NCI-H1092 (cell line): ENCODE results near the gene ATXN10.

Experiments
- DNase-seq: peaks from one replicate; lab custom pipeline; 2025; lab: John Stamatoyannopoulos, UW

ATXN10 gene

DNA sequence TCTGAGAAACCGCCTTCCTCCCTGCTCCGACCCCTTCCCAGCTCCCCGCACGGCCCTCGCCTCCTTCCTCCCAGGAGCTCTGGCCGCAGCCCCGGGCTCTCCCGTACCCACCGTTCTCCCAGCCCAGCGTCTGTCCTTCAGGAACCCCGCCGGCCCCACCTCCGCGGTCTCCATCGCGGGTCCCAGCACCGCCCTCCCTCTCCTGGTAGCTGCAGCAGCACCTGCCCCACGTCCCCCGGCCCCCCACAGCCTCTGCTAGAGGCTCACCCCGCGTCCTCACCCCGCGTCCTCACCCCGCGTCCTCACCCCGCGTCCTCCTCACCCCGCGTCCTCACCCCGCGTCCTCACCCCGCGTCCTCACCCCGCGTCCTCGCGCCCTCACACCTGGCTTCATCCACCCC lies 219.4 kb downstream of the ATXN10 start:
- DNase-seq, result no peak

DNA sequence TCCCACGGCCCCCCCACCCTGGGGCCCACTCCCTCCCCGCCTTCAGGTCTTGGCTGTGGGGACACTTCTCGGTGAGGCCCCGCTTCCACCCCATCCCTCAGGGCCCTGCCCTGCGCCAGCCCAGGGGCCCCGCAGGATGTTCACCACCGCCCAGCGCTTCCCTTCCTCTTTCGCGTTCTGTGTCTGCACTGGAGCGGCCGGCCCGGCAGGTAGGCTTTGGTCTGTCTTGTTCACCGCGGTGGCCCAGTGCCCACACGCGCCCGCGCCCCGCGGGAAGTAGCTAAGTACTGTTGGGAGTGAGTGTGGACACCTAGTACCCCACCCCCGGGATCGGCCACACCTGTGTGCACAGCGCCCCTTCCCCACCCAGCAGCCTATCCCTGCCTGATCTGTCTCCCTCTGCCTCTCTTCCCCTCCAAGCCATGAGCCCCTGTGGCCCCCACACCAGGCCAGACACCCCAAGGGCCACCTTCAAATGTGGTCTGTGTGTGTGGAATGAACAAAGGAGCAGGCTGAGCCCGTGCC lies 219.9 kb downstream of the ATXN10 start:
- DNase-seq, result no peak

DNA sequence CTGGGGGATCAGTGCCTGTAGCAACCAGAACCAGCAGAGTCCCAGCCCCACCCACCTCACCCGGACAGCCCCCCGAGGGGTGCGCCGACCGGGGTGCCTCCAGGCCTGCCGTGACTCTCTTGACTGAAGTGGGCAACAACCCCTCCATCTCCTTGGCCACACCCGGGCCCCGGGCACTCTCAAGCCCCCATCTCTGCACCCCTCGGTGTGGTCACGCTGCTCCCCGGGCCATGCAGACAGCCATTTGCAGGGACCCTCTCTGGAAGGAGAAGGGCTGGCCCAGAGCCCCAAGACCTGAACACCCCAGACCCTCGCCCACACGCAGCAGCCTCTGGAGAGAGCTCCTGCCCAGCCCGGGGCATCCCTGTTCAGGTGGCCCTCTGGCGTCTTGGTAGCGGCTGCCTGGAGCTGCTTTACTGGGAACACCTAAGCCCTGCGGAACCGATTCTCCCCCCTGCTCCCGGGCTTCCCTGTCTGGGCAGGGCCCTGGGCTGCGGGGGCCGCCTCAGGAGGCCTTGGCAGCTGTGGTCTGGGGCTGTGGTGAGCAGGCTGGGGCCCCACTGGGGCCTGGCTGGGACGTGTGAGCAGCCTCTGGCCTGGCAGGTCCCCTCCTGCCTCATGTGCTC lies 220.5 kb downstream of the ATXN10 start:
- no peak for DNase-seq

DNA sequence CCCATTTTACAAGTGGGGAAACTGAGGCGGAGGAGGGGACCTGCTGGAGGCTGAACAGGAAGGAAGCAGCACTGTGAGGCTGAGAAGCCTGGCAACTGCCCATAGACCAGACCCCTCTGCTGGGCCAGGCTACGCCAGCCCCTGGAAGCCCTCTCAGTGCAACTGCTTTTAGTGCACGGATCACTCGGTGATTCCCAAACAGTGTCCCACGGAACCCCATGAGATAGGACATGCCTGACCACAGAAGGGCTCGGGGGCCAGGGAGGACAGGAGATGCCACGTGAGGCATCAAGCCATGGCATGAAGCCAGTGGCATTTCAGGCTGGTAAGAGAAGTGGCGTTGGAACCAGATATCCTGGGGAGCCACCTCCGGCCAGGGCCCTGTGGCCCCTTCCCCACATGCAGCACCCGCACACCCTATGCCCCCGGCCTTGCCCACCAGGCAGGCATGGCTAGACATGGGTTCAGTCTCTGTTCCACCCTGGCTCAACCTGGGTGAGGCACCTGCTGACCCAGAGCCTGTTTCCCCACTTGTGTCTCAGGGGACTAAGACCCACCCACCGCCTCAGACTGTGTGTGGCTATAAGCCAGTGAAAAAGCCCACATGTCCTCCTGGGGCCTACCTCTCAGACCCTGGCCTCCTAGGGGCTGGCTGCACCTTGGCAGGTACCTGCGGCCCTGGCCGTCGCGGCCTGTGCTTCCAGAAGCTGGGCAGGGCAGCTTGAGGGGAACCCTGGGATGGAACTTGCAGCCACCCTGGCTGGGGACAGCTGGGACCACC lies 221.2 kb downstream of the ATXN10 start:
- no peak for DNase-seq

DNA sequence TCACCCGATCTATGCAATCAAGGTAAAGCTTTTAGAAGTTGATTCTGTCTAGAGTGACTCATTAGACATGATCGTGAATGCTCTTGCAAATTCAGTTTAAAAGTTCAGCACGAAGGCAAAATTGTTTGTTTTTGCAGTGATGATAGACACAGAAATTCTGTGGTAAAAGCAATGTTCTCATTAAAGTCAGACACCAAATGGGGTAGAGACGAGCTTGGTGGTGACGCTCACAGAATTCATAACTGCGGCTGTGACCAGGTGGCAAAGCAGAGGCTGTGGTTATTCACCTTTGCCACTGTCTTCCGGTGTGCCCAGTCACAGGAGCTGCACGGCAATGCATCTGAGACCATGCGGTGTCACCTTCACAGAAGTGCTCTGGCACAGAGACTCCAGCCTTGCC lies 221.9 kb downstream of the ATXN10 start:
- no peak for DNase-seq
